Urinary bladder (tissue), 4 donors: ENCODE results near the gene RAB3B. TPM values are rescaled to one million over a fixed set of nuclear protein-coding genes. Genes with fewer than 3 reads are reported as not detected.
"Not testable (repeated sequence)": the region's sequence is repeated elsewhere in the genome, so short reads cannot be mapped to it uniquely, and the experiment has no call there.

ENCODE experiments used
- DNase-seq: peaks from one replicate; pipeline ENCODE4 v3.0.0-alpha.2; 2015; ENCODE audit errors: extremely low spot score
- H3K27ac ChIP-seq: one replicate; pipeline ENCODE4 v1.5.1; 2013; ENCODE audit warnings: low read depth, mild to moderate bottlenecking, moderate library complexity
- H3K36me3 ChIP-seq: one replicate; pipeline ENCODE4 v1.6.1; 2013; ENCODE audit warnings: mild to moderate bottlenecking, moderate library complexity; ENCODE audit not compliant: insufficient read depth
- H3K4me1 ChIP-seq: one replicate; pipeline ENCODE4 v1.6.1; 2013; ENCODE audit warnings: mild to moderate bottlenecking, moderate library complexity; ENCODE audit not compliant: insufficient read depth
- H3K4me3 ChIP-seq: one replicate; pipeline ENCODE4 v1.5.1; 2013; ENCODE audit warnings: low read depth, low read length
- WGBS: extraction: QIAGEN DNeasy Blood & Tissue Kit; methylation state at CpG from one replicate; pipeline ENCODE4 v1.1.7; 2013; 5-methylcytosine and 5-hydroxymethylcytosine counted together
- polyA plus RNA-seq: library from polyadenylated mRNA; stranded (reverse); fragments of 200-250 nt; gene quantifications from one replicate; pipeline ENCODE4 v1.2.3, GENCODE V29; 2013
- total RNA-seq: library from RNA; depleted of rRNA; stranded (reverse); fragments of >200 nt; gene quantifications from one replicate; pipeline ENCODE4 v1.2.3, GENCODE V29; 2014
- donor health status: healthy with polysubstance abuse.
- donor health status: healthy.

RAB3B gene
- total and polyA plus RNA-seq, 2 donors, result 0.44 to 1.7 TPM

DNA sequence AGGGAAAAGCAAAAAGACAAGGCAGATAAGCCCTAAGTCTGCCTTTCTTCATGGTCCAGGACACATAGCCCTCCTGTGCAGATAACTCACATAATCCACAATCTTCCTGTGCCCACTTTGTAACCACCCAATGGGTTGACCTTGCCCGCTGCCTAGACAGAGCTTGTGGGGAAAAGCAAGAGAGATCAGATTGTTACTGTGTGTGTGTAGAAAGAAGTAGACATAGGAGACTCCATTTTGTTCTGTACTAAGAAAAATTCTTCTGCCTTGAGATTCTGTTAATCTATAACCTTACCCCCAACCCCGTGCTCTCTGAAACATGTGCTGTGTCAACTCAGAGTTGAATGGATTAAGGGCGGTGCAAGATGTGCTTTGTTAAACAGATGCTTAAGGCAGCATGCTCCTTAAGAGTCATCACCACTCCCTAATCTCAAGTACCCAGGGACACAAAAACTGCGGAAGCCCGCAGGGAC is 15.6 kb upstream of the RAB3B start:
- not testable (repeated sequence) for DNase-seq, H3K27ac ChIP-seq, H3K4me3 ChIP-seq, H3K36me3 ChIP-seq, H3K4me1 ChIP-seq
- 35% methylated on average over 5 of the region's 5 CpGs for WGBS

DNA sequence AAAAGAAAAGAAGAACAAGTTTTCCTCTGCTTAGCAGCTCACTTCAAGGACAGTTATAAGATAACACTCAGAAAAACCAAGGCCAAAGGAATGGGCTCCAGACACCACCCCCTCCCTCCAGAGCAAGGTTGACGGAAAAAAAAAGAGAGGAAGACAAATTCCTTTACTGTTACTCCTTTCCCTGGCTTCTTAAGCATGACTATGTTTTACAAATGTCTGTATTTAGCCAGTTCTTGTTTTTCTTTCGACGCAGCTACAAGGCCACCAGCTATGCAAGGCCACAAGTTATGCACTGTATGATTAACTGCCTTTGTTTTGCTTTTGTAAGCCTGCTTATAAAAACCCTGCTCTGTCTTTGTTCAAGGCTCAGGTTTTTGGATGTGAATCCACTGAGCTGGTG is 15.0 kb upstream of the RAB3B start:
- H3K4me1 ChIP-seq, H3K27ac ChIP-seq, H3K4me3 ChIP-seq, H3K36me3 ChIP-seq, DNase-seq: not testable (repeated sequence)
- 38% methylated on average over 3 of the region's 3 CpGs for WGBS

GRCh38 chr1:52003877-52004276 is 13.4 kb upstream of the RAB3B start:
- no peaks in the 10 kb centered on the region for H3K4me1 ChIP-seq
- WGBS, result 73% methylated on average over 4 of the region's 4 CpGs
- H3K27ac ChIP-seq, result no peak overlapping the region
- no peak overlapping the region for H3K4me3 ChIP-seq
- no peaks in the 10 kb centered on the region for H3K36me3 ChIP-seq
- DNase-seq, result no peak

- H3K4me3 ChIP-seq, result no peak overlapping the region
- no peaks in the 10 kb centered on the region for H3K4me1 ChIP-seq
- H3K27ac ChIP-seq, result no peak overlapping the region
- no peaks in the 10 kb centered on the region for H3K36me3 ChIP-seq
- peak; percentile 48 for DNase-seq
- 51% methylated on average over 9 of the region's 9 CpGs for WGBS
Measured at GRCh38 chr1:52002038-52002917, 11.8 kb upstream of the RAB3B start.

DNA sequence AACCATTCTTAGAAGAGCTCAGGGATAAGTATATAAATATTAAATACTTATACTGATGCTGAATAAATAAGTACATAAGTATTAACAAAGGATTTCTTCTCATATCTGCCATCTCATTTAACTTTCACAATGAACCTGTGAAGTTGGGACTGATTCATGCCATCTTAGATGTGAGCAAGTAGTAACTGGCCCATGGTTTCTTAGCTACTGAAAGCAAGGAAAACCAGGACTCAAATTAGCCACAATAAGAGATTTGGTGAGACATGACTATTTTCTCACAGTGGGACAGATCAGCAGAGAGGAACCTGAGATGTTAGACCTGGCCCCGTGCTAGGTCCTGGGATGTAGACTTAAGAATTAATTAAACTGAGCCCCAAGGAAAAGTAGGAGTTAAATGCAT is 8.2 kb upstream of the RAB3B start:
- WGBS, result 87% methylated on average over 1 of the region's 1 CpG
- no peak for DNase-seq
- H3K36me3 ChIP-seq, result no peaks in the 10 kb centered on the region

DNA sequence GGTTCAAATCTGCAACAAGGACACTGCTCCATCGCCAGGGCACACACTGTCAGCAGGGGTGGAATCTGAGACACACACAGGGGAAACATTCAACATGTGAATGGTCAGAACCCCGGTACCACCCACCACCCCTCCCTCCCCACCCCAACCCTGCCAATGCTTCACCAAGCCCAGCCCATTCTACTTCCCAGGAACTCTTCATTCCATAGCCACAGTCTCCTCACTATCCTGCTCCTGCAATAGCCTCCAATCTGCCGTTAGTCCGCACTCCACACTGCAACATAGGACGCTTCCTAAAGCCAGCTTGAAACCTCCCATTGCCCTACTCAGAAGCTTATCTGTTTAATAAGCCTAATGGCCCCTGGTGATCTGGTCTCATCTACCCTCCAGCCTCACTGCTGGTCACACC is 7.5 kb upstream of the RAB3B start:
- no peak overlapping the region for H3K4me3 ChIP-seq
- no peak for DNase-seq
- H3K4me1 ChIP-seq, result no peaks in the 10 kb centered on the region
- no peaks in the 10 kb centered on the region for H3K36me3 ChIP-seq
- H3K27ac ChIP-seq, result no peak overlapping the region
- 26% methylated on average over 5 of the region's 5 CpGs for WGBS

More for the DNA sequence above, 8.2 kb upstream of the RAB3B start:
- Histone ChIP-seq H3K4me1 (no peaks in the 10 kb centered on the region), H3K27ac (no peak overlapping the region), H3K4me3 (no peak overlapping the region)

- H3K27ac ChIP-seq, result no peak overlapping the region
- H3K4me3 ChIP-seq, result peak overlapping the region; percentile 53
- no peak for DNase-seq
- H3K36me3 ChIP-seq, result no peaks in the 10 kb centered on the region
- whole genome bisulfite sequencing, result 8% methylated on average over 47 of the region's 47 CpGs
- H3K4me1 ChIP-seq, result no peaks in the 10 kb centered on the region
Measured at GRCh38 chr1:51989582-51990477, 670 bp downstream of the RAB3B start.

DNA sequence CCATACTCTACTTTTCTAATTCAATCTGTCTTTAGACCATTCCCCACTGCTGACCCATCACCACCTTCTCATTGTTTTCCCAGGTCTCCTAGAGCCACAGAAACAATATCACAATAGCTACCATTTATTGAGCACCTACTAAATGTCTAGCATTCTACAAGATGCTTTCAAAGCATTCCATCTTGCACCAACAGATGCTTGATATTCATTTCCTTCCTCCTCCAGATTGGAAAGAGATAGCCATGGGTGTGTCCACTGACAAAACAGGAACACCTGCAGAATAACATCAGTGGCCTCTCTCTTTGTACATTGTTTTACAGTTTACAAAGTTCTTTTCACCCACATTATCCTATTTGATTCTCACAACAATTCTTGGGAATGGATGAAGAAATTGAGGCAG is 2.2 kb downstream of the RAB3B start:
- DNase-seq, result no peak
- Histone ChIP-seq H3K27ac (no peak overlapping the region), H3K4me3 (no peak overlapping the region), H3K4me1 (no peaks in the 10 kb centered on the region), H3K36me3 (no peaks in the 10 kb centered on the region)

GRCh38 chr1:51986718-51987117 is 3.8 kb downstream of the RAB3B start:
- Histone ChIP-seq H3K4me1 (no peaks in the 10 kb centered on the region), H3K27ac (no peak overlapping the region), H3K36me3 (no peaks in the 10 kb centered on the region), H3K4me3 (no peak overlapping the region)
- WGBS, result 71% methylated on average over 4 of the region's 4 CpGs
- DNase-seq, result no peak

DNA sequence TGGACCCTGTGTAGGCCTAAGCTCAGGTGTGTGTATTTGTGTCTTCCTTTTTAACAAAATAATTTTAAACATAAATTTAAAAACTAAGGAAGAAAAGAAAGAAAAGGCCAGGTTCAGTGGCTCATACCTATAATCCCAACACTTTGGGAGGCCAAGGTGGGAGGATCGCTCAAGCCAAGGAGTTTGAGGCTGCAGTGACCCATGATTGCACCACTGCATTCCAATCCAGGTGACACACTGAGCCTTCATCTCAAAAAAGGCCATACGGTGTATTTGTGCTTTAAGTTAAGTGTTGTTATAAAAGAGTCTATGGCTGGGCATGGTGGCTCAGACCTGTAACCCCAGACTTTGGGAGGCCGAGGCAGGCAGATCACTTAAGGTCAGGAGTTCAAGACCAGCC is 8.3 kb downstream of the RAB3B start:
- Histone ChIP-seq H3K36me3 (no peaks in the 10 kb centered on the region), H3K27ac (no peak overlapping the region), H3K4me1 (no peaks in the 10 kb centered on the region), H3K4me3 (no peak overlapping the region)
- 86% methylated on average over 3 of the region's 3 CpGs for WGBS
- DNase-seq, result no peak

DNA sequence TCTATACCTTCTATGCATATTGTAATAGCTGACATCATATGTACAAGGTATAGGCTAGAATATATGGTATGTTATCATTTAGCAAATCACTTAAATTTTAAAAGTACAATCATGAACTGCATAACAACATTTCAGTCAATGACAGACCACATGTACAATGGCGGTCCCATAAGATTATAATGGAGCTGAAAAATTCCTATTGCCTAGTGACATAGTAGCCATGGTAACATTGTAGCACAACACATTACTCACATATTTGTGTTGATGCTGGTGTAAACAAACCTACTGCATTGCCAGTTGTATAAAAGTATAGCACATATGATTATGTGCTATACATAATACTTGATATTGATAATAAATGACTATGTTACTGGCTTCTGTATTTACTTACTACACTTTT is 8.9 kb downstream of the RAB3B start:
- Histone ChIP-seq H3K36me3 (no peaks in the 10 kb centered on the region), H3K4me3 (no peak overlapping the region)
- WGBS, result 82% methylated on average over 1 of the region's 1 CpG

GRCh38 chr1:51978099-51978498 is 12.4 kb downstream of the RAB3B start:
- Histone ChIP-seq H3K27ac (no peak overlapping the region), H3K4me1 (no peaks in the 10 kb centered on the region), H3K36me3 (no peaks in the 10 kb centered on the region), H3K4me3 (no peak overlapping the region)
- no peak for DNase-seq

More for the DNA sequence above, 8.9 kb downstream of the RAB3B start:
- no peak overlapping the region for H3K27ac ChIP-seq
- DNase-seq, result no peak
- H3K4me1 ChIP-seq, result no peaks in the 10 kb centered on the region

- Histone ChIP-seq H3K4me1 (no peaks in the 10 kb centered on the region), H3K36me3 (no peaks in the 10 kb centered on the region), H3K4me3 (no peak overlapping the region), H3K27ac (no peak overlapping the region)
- DNase-seq, result no peak
- 88% methylated on average over 12 of the region's 12 CpGs for WGBS
Measured at GRCh38 chr1:51976846-51977602, 13.5 kb downstream of the RAB3B start.
